ENCODE results near the gene EXTL2.
A peak's percentile ranks its signal among the peaks of the same experiment; 100 is the strongest.
"Not testable (repeated sequence)": the region's sequence is repeated elsewhere in the genome, so short reads cannot be mapped to it uniquely, and the experiment has no call there.

EXTL2 gene

DNA sequence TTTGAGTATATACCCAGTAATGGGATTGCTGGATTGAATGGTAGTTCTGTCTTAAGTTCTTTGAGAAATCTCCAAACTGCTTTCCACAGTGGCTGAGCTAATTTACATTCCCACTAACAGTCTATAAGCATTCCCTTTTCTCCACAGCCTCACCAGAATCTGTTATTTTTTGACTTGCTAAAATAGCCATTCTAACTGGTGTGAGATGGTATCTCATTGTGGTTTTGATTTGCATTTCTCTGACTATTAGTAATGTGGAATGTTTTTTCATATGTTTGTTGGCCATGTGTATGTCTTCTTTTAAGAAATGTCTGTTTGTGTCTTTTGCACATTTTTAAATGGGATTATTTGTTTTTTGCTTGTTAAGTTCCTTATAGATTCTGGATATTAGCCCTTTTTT lies 39.5 kb downstream of the EXTL2 start:
- DNase-seq (ENCODE audit: low read depth), result peak; percentile 67

- DNase-seq (ENCODE audit: low read depth), result no peak
Observed at GRCh38 chr1:100852976-100853375, 41.7 kb downstream of the EXTL2 start.

GRCh38 chr1:100851726-100852125 lies 42.9 kb downstream of the EXTL2 start:
- no peak for DNase-seq (ENCODE audit: low read depth)

GRCh38 chr1:100847361-100848082 lies 47.1 kb downstream of the EXTL2 start:
- DNase-seq (ENCODE audit: low read depth), result peak; percentile 60

GRCh38 chr1:100843160-100843559 lies 51.5 kb downstream of the EXTL2 start:
- DNase-seq (ENCODE audit: low read depth), result not testable (repeated sequence)

DNA sequence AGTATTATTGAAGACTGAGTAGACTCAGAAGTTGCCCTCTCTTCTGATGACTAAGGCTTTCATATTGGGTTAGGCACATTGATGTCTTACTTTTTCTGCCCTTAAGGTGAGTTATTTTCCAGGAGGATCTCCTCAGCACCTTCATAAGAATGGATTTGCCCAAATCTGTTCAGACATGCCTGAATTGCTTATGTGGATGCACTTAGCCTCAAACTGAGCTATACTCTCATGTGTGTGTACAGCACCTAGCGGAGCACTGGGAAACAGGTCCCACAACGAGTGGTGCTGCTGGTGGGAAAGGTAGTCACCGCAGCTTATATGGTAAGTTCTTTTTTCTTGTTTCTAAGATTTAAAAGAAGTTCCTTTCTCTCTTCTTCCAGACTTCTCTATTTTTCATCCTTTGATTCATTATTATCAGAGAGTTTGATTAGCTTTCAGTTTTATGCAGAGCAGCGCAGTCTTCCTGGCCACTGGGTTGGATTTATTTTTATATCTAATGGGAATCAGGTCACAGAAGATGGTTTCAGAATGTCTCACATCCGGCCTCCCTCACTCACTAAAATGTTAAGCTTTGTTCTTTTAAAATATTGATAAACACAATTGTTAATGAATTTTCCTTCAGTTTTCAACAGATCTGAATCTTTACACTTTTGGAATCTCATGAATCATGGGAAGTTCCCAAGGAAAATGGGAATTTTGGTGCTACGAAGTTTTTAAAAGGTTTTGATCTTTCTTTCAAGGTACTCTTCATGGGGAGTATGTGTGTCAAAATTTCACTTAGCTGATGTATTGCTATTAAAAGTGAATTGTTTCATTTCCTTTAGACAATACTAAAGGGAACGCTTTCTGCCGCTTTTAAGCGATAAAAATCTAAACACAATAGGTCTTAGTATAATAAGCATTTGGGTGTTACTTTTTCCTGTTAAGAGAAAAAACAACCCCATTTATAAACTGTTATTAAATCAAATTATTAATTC lies 58.5 kb downstream of the EXTL2 start:
- peak; percentile 44 for DNase-seq (ENCODE audit: low read depth)

- no peak for DNase-seq (ENCODE audit: low read depth)
Observed at GRCh38 chr1:100834777-100835660, 59.6 kb downstream of the EXTL2 start.

GRCh38 chr1:100832694-100833428 lies 61.8 kb downstream of the EXTL2 start:
- DNase-seq (ENCODE audit: low read depth), result no peak

GRCh38 chr1:100825666-100826065 lies 69.0 kb downstream of the EXTL2 start:
- not testable (repeated sequence) for DNase-seq (ENCODE audit: low read depth)

All from iris pigment epithelial cell (primary cell).